ENCODE data around the gene DGKE. TPM values are rescaled to one million over a fixed set of nuclear protein-coding genes. Genes with fewer than 3 reads are reported as not detected.
A peak's percentile ranks its signal among the peaks of the same experiment; 100 is the strongest.

The DGKE gene
- total RNA-seq, 2 experiments from 2014 or later, result 24.6 to 25.3 TPM

DNA sequence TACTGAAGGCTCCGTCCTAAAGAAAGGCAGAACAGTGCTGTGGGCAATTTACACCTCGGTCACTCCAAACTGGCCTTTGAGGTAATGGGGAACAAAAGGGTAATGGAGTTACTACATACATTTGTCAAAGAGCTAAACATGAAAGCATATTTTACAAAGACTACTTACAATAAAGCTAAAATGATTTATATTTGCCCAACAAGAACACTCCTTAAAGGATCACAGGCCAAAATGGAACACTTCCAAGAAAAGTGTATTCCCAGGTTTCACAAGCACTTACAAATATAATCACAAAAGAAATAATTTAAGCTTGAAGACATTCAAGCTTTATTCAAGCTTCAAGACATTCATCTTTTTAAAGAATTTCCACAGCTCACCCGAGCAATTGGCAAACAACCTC lies 29.5 kb upstream of the DGKE start:
- no peak overlapping the region for H3K27ac Mint-ChIP-seq
- DNase-seq, result no peak
- POLR2A ChIA-PET, result no interaction called here
- H3K36me3 Mint-ChIP-seq (ENCODE audit: low read depth), result no peaks in the 10 kb centered on the region
- no peaks in the 10 kb centered on the region for H3K4me1 Mint-ChIP-seq
- no peaks in the 10 kb centered on the region for H3K9me3 Mint-ChIP-seq
- no peak overlapping the region for H3K4me3 Mint-ChIP-seq
- CTCF ChIA-PET, result interaction anchor here (1.1 kb wide), 1 partner anchor 10 kb away, joined by 3 read pairs; no protein-coding TSS in a partner anchor
- H3K27me3 Mint-ChIP-seq, result no peaks in the 10 kb centered on the region

DNA sequence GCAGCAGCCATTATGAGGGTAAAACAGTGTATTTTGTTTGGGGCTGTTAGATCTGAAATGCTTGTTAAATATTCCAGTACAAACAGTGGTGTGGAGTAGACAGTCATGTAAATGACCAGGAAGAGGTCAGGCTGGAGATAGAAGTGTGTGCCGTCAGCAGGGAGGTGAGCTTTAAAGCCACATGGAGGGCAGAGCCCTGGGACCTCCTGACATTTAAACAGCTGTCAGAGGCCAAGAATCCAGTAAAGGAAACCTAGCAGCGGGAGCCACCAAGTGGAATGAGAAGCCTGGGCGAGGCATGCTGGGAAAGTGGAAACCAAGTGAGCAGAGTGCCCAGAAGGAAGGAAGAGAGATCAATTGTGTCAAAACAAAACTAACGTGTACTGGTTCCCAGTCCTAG lies 27.0 kb upstream of the DGKE start:
- ChIA-PET CTCF (interaction anchor here (0.9 to 1.2 kb wide), 2 partner anchors 9 to 147 kb away, joined by 3 read pairs; no protein-coding TSS in a partner anchor), POLR2A (no interaction called here)
- Mint-ChIP-seq H3K27ac (no peak overlapping the region), H3K27me3 (no peaks in the 10 kb centered on the region), H3K4me3 (no peak overlapping the region), H3K4me1 (no peaks in the 10 kb centered on the region), H3K9me3 (no peaks in the 10 kb centered on the region), H3K36me3 (ENCODE audit: low read depth) (no peaks in the 10 kb centered on the region)
- DNase-seq, result no peak

DNA sequence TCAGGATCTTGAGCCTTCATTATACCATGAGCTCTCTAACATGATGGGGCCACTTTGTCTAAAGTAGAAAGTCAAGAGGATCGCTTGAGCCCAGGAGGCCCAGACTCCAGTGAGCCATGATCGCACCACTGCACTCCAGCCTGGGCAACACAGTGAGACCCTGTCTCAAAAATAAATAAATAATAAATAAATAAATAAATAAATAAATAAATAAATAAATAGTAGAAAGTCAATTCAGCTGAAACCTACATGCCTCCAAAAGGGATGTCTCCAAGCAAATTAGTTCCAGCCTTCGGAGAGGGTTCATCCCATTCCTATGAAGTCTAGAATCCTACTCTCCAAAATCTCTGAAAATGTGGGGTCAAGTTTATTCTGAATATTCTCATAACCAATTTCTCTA lies 26.2 kb upstream of the DGKE start:
- no peak for DNase-seq
- no peak overlapping the region for H3K4me3 Mint-ChIP-seq
- CTCF ChIA-PET, result interaction anchor here (0.9 to 1.2 kb wide), 2 partner anchors 8 to 146 kb away, joined by 3 read pairs; no protein-coding TSS in a partner anchor
- POLR2A ChIA-PET, result no interaction called here
- H3K27ac Mint-ChIP-seq, result no peak overlapping the region
- H3K4me1 Mint-ChIP-seq, result no peaks in the 10 kb centered on the region
- H3K9me3 Mint-ChIP-seq, result no peaks in the 10 kb centered on the region
- H3K36me3 Mint-ChIP-seq (ENCODE audit: low read depth), result no peaks in the 10 kb centered on the region
- H3K27me3 Mint-ChIP-seq, result no peaks in the 10 kb centered on the region

DNA sequence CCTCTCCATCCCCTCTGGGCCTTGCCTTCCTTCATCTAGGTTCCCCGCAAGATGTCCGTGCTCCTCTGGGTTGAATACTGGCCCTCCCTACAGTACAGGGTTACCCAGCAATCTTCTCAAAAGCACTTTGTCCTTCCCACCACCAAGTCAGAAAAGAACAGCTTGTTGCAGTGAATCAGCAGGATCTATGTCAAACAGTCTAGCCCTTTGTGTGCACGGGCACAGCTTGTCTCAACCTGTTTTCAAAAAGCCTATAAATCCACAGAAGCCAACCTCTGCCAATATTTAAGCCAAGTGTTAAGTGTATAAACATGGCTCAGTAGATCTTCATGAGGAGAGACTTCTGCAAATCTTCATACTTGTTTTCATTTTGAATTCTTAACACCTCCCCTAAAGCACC lies 25.4 kb upstream of the DGKE start:
- no peak for DNase-seq
- Mint-ChIP-seq H3K9me3 (no peaks in the 10 kb centered on the region), H3K4me3 (no peak overlapping the region), H3K4me1 (no peaks in the 10 kb centered on the region), H3K27me3 (peaks cover 2% of the 10 kb centered on the region), H3K27ac (no peak overlapping the region), H3K36me3 (ENCODE audit: low read depth) (no peaks in the 10 kb centered on the region)
- CTCF ChIA-PET, result no interaction called here
- POLR2A ChIA-PET, result no interaction called here

DNA sequence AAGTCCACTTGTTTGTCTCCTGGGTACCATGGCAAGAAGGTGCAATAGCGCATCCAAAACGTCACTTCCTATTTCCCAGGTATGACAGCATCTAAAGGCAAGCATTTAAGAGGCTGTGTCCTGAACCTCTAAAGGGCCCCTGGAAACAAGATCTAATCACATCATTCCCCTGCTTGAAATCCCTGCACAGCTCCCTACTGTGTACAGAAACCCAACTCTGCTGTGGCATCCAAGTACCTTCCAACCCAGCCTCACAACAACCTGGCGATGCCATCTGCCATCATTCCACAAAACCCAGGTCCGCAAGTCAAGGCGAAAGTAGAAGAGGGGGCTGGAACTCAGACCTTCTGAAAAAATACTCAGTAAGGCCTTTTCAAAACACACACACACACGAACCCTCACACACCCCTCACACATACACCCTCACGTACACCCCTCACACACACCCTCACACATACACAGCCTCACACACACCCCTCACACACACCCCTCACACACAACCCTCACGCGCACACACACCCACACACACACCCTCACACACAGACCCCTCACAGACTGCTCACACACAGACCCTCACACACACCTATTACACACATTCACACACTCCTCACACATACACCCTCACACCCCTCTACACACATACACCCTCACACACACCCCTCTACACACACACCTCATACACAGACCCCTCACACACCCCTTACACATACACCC lies 24.7 kb upstream of the DGKE start:
- DNase-seq, result no peak
- H3K4me3 Mint-ChIP-seq, result no peak overlapping the region
- H3K4me1 Mint-ChIP-seq, result no peaks in the 10 kb centered on the region
- ChIA-PET CTCF (no interaction called here), POLR2A (no interaction called here)
- H3K9me3 Mint-ChIP-seq, result no peaks in the 10 kb centered on the region
- no peak overlapping the region for H3K27ac Mint-ChIP-seq
- no peaks in the 10 kb centered on the region for H3K36me3 Mint-ChIP-seq (ENCODE audit: low read depth)
- H3K27me3 Mint-ChIP-seq, result peaks cover 2% of the 10 kb centered on the region

DNA sequence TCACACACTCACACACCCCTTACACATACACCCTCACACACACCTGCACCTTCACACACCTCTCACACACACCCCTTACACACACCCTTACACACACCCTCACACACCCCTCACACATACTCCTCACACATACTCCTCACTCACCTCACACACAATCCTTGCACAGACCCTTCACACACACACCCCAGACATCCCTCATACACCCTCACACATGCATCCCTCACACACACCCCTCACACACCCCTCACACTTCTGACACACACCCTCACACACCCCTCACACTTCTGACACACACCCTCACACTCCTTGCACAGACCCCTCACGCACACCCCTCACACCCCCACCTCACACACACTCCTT lies 24.2 kb upstream of the DGKE start:
- Mint-ChIP-seq H3K4me1 (no peaks in the 10 kb centered on the region), H3K27me3 (peaks cover 2% of the 10 kb centered on the region), H3K9me3 (no peaks in the 10 kb centered on the region), H3K36me3 (ENCODE audit: low read depth) (no peaks in the 10 kb centered on the region), H3K4me3 (no peak overlapping the region), H3K27ac (no peak overlapping the region)
- ChIA-PET POLR2A (no interaction called here), CTCF (no interaction called here)
- DNase-seq, result no peak

DNA sequence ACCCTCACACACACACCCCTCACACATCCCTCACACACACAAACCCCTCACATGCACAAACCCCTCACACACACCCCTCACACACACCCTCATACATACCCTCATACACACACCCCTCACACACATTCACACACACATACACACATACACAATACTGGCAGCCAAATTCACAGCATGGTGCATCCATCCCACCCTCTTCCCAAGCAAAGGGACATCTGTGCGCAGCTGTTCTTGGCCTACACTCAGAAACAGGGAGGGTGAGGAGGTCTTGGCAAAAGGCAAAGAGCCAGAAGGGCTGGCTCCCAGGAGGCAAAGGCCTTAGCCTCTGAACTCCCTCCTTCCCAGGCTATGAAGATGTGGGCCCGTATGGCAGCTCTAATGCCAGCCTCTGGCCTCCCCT lies 23.6 kb upstream of the DGKE start:
- Mint-ChIP-seq H3K4me1 (no peaks in the 10 kb centered on the region), H3K27ac (no peak overlapping the region), H3K4me3 (no peak overlapping the region), H3K9me3 (no peaks in the 10 kb centered on the region), H3K27me3 (peaks cover 2% of the 10 kb centered on the region), H3K36me3 (ENCODE audit: low read depth) (peaks cover 1% of the 10 kb centered on the region)
- DNase-seq, result no peak
- POLR2A ChIA-PET, result no interaction called here
- CTCF ChIA-PET, result no interaction called here

DNA sequence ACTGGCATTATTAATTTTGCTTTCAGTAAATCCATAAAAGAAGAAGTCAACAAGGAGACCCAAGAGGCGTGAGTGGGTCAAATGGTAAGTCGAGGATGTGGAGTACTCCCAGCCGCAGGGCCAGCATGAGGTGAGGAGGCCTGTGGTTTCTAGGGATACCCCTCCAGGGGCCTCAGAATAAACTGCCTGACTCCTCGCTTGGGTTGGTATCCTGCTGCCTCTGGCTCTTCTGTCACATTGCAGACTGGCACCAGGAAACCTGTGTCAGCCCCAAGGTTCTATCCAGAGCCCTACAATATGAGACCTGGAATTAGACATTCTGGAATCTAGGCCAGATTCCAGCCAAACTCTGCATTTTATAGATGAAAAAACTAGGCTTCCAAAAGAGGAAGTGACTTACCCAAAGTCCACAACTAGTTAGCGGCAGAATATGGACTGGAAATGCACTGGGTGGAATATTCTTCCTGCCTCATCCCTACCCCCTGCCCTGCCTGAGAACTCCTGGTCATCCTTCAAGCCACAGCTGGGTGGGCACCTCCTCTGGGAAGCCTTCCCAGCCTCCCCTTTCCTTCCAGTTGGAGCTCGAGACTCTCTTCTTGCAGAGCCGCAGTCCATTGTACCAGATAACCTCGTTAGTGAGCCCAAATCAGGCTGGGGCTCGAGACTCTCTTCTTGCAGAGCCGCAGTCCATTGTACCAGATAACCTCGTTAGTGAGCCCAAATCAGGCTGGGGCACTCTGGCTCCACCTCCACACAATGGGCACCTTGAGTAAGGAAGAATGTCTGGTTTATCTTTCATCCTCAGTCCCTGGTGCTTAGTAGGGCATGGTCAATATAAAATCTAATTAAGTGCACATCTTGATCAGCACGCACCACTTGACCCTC lies 22.8 kb upstream of the DGKE start:
- H3K27ac Mint-ChIP-seq, result no peak overlapping the region
- no peak overlapping the region for H3K4me3 Mint-ChIP-seq
- H3K36me3 Mint-ChIP-seq (ENCODE audit: low read depth), result peaks cover 1% of the 10 kb centered on the region
- DNase-seq, result no peak
- POLR2A ChIA-PET, result no interaction called here
- H3K4me1 Mint-ChIP-seq, result no peaks in the 10 kb centered on the region
- CTCF ChIA-PET, result no interaction called here
- no peaks in the 10 kb centered on the region for H3K9me3 Mint-ChIP-seq
- peaks cover 2% of the 10 kb centered on the region for H3K27me3 Mint-ChIP-seq

DNA sequence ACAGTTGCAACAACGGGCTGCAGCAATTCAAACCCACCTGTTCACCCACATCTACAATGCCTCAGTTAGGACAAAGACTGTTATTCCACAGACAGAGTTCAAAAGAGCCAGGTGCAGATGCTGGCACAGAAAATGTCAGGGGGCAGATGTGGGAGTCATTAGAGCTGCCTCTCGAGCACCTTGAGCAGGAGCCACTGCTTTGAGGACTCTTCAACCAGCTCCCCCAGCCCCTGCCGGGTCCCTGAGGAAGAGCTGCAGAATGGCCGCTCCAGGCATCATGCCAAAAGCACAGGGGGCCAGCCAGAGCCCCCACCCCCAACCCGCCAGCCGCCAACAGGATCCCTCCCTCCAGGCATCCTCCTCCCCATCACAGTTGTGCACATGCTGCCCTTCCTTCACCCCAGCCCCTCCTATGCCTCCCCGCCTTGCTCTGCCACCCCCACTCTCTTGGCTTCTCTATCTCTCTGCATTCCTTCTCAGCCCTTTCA lies 21.0 kb upstream of the DGKE start:
- Mint-ChIP-seq H3K27me3 (peaks cover 2% of the 10 kb centered on the region), H3K4me1 (no peaks in the 10 kb centered on the region), H3K36me3 (ENCODE audit: low read depth) (peaks cover 1% of the 10 kb centered on the region), H3K4me3 (no peak overlapping the region), H3K27ac (no peak overlapping the region), H3K9me3 (no peaks in the 10 kb centered on the region)
- CTCF ChIA-PET, result no interaction called here
- POLR2A ChIA-PET, result no interaction called here
- DNase-seq, result no peak

DNA sequence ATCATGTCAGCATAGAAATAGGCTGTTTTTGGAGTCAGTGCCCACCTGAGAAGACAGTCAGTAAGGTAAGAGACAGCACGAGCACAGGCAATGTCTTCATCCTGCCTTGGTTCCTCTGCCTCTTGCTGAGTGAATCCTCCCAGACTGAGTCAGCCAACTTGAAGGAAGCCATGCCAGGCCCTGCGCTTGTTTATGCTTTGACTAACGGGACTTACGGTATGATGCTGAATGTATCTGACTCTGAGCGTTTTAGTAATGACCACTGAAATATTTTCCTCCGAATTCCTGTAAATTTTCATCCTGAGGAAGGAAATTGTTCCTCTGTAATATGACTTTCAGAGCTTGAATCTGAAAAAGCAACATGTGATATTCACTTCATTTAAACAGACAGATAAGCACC lies 18.2 kb upstream of the DGKE start:
- Mint-ChIP-seq H3K4me3 (no peak overlapping the region), H3K27ac (no peak overlapping the region), H3K9me3 (no peaks in the 10 kb centered on the region), H3K36me3 (ENCODE audit: low read depth) (peaks cover 1% of the 10 kb centered on the region), H3K27me3 (peaks cover 2% of the 10 kb centered on the region), H3K4me1 (peaks cover 6% of the 10 kb centered on the region)
- ChIA-PET CTCF (interaction anchor here (0.6 to 1.4 kb wide), 2 partner anchors 8 to 17 kb away, joined by 3 to 5 read pairs; no protein-coding TSS in a partner anchor), POLR2A (no interaction called here)
- DNase-seq, result no peak

DNA sequence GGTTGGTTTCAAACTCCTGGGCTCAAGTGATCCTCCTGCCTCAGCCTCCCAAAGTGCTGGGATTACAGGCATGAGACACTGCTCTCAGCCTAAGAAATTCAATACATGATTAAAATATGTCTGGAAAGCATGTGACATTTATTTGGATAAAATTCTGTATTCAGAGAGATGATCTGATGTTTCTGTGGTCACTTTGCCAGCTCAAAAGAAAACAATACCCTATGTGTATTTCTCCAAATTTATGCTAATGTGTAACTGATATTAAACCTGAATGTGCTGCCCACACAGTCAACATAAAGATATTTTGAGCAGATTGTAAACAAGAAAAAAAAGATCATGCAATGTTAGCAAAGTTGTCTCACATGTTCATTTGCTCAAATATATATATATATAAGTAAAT lies 16.9 kb upstream of the DGKE start:
- DNase-seq, result no peak
- H3K36me3 Mint-ChIP-seq (ENCODE audit: low read depth), result peaks cover 1% of the 10 kb centered on the region
- peaks cover 6% of the 10 kb centered on the region for H3K4me1 Mint-ChIP-seq
- H3K9me3 Mint-ChIP-seq, result no peaks in the 10 kb centered on the region
- ChIA-PET POLR2A (no interaction called here), CTCF (interaction anchor here (1.1 to 1.5 kb wide), 2 partner anchors 18 to 73 kb away, joined by 4 to 6 read pairs; no protein-coding TSS in a partner anchor)
- H3K27me3 Mint-ChIP-seq, result peaks cover 2% of the 10 kb centered on the region
- no peak overlapping the region for H3K4me3 Mint-ChIP-seq
- no peak overlapping the region for H3K27ac Mint-ChIP-seq

DNA sequence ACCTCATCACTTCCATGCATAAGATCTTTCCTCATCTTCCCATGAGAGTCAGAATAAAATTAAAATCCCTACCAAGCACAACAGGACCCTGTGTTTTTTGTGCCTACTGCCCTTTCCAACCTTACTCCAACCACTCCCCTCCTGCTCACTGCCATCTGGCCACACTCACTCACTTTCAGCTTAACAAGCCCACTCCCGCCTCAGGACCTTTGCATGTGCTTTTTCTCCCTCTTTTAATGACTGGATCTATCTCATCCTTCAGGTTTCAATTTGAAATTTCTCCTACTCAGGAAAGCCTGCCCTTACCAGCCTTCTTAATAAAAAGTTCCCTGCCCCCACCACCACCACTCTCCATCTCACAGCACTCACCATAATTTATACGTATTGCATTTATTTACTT lies 14.9 kb upstream of the DGKE start:
- no peak overlapping the region for H3K4me3 Mint-ChIP-seq
- H3K27ac Mint-ChIP-seq, result no peak overlapping the region
- no peak for DNase-seq
- H3K9me3 Mint-ChIP-seq, result no peaks in the 10 kb centered on the region
- peaks cover 6% of the 10 kb centered on the region for H3K4me1 Mint-ChIP-seq
- peaks cover 1% of the 10 kb centered on the region for H3K36me3 Mint-ChIP-seq (ENCODE audit: low read depth)
- H3K27me3 Mint-ChIP-seq, result no peaks in the 10 kb centered on the region
- CTCF ChIA-PET, result interaction anchor here (0.6 to 1.6 kb wide), 9 partner anchors 10 to 212 kb away, joined by 3 to 18 read pairs (median 6); partner anchors contain the start of genes C17orf67 and DGKE
- POLR2A ChIA-PET, result no interaction called here

DNA sequence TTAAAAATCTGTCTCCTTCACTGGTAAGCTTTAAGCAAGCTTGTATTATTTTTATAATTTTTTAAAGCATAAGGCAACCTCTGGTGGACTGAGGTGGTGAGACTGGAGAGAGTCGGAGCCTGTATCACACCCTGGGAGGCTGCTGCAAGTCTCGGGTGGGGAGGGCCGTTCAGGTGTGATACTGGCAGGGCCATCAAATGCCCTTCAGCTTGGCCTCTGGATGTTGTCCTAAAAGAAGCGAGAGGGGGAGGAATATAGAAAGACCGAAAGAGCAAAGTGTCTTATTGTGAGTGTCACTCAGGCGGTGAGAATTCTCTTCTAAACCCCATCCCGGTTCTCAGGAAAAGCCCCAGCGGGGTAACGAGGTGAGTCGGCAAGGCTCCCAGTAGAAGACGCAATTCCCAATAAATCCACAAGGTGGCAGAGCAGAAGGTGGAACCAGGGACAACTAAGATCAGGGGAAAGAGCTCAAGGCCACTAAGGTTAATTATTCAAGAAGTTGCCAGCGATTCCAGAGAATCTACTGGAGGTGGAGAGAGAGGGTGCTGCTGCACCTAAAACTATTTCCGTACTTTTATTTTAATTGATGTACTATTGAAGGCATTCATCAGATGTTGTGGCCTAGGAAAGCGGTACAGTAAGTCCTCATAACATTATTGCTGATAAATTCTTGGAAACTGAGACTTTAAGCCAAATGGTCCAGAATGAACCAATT lies 14.4 kb upstream of the DGKE start:
- no peak overlapping the region for H3K27ac Mint-ChIP-seq
- no peaks in the 10 kb centered on the region for H3K9me3 Mint-ChIP-seq
- H3K36me3 Mint-ChIP-seq (ENCODE audit: low read depth), result peaks cover 4% of the 10 kb centered on the region
- H3K4me3 Mint-ChIP-seq, result no peak overlapping the region
- POLR2A ChIA-PET, result no interaction called here
- no peaks in the 10 kb centered on the region for H3K27me3 Mint-ChIP-seq
- peak; percentile 83 for DNase-seq
- CTCF ChIA-PET, result interaction anchor here (0.6 to 1.6 kb wide), 14 partner anchors 9 to 213 kb away, joined by 3 to 18 read pairs (median 4); partner anchors contain the start of genes C17orf67 and DGKE
- H3K4me1 Mint-ChIP-seq, result peaks cover 6% of the 10 kb centered on the region

Measured in activated CD4-positive, alpha-beta T cell treated with anti-CD3 and anti-CD28 coated beads, Interleukin-2, amount 10 ng/mL, durations not matched to agents 7 days and 5 days (primary cell).